Measurements from ENCODE around the gene PTPN20.
"Not testable (repeated sequence)": the region's sequence is repeated elsewhere in the genome, so short reads cannot be mapped to it uniquely, and the experiment has no call there.

Gene PTPN20

GRCh38 chr10:46960742-46961141, 49.5 kb downstream of the PTPN20 start:
- DNase-seq (ENCODE audit: low read depth) = not testable (repeated sequence)

GRCh38 chr10:46963356-46963755, 52.1 kb downstream of the PTPN20 start:
- DNase-seq (ENCODE audit: low read depth) = not testable (repeated sequence)

- not testable (repeated sequence) for DNase-seq (ENCODE audit: low read depth)
Measured at GRCh38 chr10:46967013-46967412, 55.8 kb downstream of the PTPN20 start.

- DNase-seq (ENCODE audit: low read depth) = not testable (repeated sequence)
Measured at GRCh38 chr10:46980223-46980622, 69.0 kb downstream of the PTPN20 start.

GRCh38 chr10:46987233-46987924, 76.2 kb downstream of the PTPN20 start:
- DNase-seq (ENCODE audit: low read depth) = not testable (repeated sequence)

- no peak for DNase-seq (ENCODE audit: low read depth)
Measured at GRCh38 chr10:46992803-46993561, 81.8 kb downstream of the PTPN20 start.

GRCh38 chr10:46995234-46995633, 84.0 kb downstream of the PTPN20 start:
- DNase-seq (ENCODE audit: low read depth) = no peak

- DNase-seq (ENCODE audit: low read depth) = no peak
Measured at GRCh38 chr10:46998192-46998591, 87.0 kb downstream of the PTPN20 start.

DNA sequence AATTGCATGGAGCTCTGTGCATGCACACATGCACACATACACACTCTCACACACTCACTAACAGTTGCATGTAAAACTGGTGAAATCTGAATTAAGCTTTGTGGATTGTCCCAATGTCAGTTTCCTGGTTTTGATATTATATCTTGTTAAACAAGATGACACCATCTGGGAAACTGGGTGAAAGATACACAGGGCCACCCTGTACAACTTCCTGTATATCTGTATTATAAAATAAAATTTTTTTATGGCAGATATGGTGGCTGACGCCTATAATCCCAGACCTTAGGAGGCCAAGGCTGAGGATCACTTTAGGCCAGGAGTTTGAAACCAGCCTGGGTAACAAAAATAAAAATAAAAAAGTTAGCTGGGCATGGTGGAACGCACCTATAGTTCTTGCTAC, 87.4 kb downstream of the PTPN20 start:
- no peak for DNase-seq (ENCODE audit: low read depth)

GRCh38 chr10:46999217-46999616, 88.0 kb downstream of the PTPN20 start:
- no peak for DNase-seq (ENCODE audit: low read depth)

GRCh38 chr10:47008769-47009168, 97.5 kb downstream of the PTPN20 start:
- DNase-seq (ENCODE audit: low read depth) = no peak

DNA sequence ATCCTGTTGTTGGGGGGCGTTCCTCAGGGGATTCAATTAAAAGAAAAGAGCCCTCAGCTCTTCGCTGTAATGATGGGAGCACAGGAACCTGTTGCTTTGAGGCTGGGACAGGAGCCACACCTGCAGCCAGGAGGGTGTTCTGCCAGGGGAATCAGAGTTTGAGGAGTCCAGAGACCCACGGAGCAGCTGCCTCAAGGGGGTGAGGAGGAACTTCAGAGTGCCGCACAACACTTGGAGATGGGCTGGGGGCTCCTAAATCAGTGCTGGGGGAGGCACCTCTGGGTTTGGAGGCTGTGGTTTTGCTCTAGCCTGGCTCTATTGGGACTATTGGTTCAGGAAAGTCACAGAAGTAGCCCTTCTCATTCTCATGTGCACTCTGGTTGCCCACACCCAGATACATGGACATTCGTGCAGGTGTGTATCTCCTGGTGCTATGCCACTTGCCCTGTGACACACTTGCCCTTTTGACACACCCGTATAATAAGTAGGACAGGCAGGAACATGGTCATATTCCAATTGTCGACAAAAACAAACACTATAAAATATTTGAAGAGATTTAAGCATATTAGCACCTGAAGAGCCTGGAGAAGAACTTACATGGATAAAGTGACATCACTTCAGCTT, 98.1 kb downstream of the PTPN20 start:
- DNase-seq (ENCODE audit: low read depth) = no peak

GRCh38 chr10:47010036-47010435, 98.8 kb downstream of the PTPN20 start:
- DNase-seq (ENCODE audit: low read depth) = no peak

DNA sequence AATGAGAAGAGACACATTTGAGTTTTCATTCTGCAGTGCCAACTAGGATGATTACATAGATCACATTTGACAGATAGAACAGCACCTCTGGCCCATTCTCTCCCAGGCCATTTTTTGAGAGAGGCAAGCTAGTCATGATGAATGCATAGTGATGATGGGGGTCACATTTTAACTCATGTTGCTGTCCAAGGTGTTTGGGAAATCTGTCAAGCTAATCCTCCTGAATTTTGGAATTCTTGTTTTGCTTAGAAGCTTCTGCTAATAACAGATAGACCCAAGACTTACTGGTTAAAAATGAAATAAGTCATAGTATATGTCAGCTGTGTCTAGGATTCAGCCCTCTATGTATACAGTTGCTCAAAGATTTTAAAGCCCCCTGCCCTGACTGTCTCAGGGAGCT, 101.0 kb downstream of the PTPN20 start:
- DNase-seq (ENCODE audit: low read depth) = no peak

GRCh38 chr10:47013507-47014154, 102.4 kb downstream of the PTPN20 start:
- no peak for DNase-seq (ENCODE audit: low read depth)

DNA sequence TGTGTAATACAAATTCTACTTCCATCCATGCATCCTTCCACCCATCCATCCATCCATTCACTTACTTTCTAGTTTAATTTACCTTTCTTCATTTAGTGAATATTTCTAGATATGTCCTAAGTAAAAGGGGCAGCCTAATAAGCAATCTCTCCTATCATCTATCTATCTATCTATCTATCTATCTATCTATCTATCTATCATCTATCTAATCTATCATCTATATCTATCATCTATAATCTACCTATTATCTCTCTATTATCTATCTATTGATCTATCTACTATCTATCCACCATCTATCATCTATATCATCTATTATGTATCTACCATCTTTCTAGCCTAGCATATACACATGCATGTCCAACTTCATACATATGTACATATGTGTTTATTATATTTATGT, 104.2 kb downstream of the PTPN20 start:
- DNase-seq (ENCODE audit: low read depth) = no peak

DNA sequence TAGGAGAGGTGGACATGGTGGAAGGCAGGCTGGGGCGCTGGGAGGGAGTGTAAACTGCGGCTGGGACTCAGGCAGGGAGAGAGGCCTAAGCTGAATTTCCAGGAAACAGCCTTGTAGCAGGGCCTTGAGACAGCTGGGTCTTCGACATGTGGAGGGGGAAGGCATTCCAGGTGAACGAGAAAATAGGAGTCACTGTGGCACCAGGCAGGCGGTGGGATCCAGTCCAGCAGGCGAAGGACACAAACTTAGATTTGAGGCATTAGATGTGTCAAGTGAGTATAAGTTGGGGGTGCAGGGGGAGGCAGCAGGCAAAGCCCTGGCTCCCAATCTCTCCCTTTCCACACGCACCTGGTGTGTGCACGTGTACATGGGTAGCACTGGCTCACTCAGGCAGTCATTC, 105.3 kb downstream of the PTPN20 start:
- no peak for DNase-seq (ENCODE audit: low read depth)

GRCh38 chr10:47018026-47018735, 107.0 kb downstream of the PTPN20 start:
- DNase-seq (ENCODE audit: low read depth) = no peak

DNA sequence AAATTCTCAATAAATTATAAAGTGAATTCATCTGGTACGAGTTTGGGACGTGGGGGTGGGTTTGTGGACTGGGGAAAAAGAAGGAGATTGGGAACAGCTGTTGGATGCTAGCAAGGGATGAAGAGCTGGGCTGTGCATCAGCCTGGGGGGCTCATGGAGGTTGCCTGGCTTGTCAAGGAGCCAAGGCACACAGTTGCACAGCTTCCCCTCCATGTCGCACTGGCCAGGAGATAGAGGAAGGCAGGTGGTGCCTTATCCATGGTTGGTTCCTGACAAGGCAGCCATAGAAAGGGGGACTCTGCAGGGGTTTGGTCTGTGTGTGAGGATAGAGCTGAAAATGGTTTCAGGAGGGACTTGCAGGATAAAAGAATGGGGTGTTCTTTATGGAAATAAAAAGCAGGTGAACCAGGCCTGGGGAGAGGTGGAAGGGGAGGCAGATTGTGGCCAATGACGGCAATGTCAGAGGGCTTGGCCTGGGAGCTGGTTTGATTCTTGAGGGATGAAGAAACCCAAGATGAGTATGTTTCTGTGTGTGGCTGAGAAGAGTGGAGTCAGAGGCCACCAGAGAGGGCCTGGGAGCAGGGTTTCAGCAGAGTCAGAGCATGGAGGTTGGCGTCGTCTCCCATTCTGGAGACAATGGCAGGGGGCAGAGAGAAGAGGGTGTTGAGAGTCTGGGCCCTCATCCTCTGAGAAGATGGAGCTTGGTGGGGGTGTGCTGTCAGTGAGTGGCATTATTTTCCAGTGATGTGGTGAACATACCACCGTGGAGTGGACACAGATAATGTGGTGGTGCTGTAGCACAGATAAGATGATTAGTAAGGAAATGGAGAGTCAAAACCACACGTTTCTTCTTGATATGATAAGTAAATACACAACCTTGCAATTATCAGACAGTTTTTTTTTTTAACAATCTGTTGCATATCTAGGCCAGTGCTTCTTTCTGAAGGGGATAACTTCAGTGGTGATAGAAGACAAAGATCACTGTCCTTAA, 108.2 kb downstream of the PTPN20 start:
- DNase-seq (ENCODE audit: low read depth) = no peak

GRCh38 chr10:47020471-47020870, 109.2 kb downstream of the PTPN20 start:
- no peak for DNase-seq (ENCODE audit: low read depth)

- no peak for DNase-seq (ENCODE audit: low read depth)
Measured at GRCh38 chr10:47021850-47022249, 110.6 kb downstream of the PTPN20 start.
